Upper lobe of left lung (tissue), 6 donors: ENCODE measurements around the gene STX3. TPM values are rescaled to one million over a fixed set of nuclear protein-coding genes. Genes with fewer than 3 reads are reported as not detected.
A peak's percentile ranks its signal among the peaks of the same experiment; 100 is the strongest.

Experiments used
- ATAC-seq, 2 donors: fragments of 200-7000 bp; cut with Tn5 transposase; one replicate each; pipeline ENCODE4 v1.9.1; 2022; ENCODE audit warnings: mild to moderate bottlenecking in 2 of 2, moderate library complexity in 2 of 2; ENCODE audit not compliant: low FRiP score in 2 of 2
- DNase-seq, 2 donors: peaks; one replicate each; pipeline ENCODE4 v3.0.0-alpha.2; 2019 to 2020
- H3K27ac ChIP-seq, 4 donors: fragments of 200-600 bp; sonication (generic); one replicate each; pipeline ENCODE4 v1.5.1; 2016 to 2019
- H3K27me3 ChIP-seq, 4 donors: fragments of 200-600 bp; sonication (generic); one replicate each; pipeline ENCODE4 v1.5.1; 2017 to 2019
- H3K36me3 ChIP-seq, 4 donors: fragments of 200-600 bp; sonication (generic); one replicate each; pipeline ENCODE4 v1.5.1; 2016 to 2019
- H3K4me1 ChIP-seq, 4 donors: fragments of 200-600 bp; sonication (generic); one replicate each; pipeline ENCODE4 v1.5.1; 2018 to 2019
- H3K4me3 ChIP-seq, 4 donors: fragments of 200-600 bp; sonication (generic); one replicate each; pipeline ENCODE4 v1.5.1; 2017 to 2019; ENCODE audit warnings: mild to moderate bottlenecking in 2 of 4, moderate library complexity in 1 of 4
- H3K9me3 ChIP-seq, 4 donors: fragments of 200-600 bp; sonication (generic); one replicate each; pipeline ENCODE4 v1.5.1; 2018 to 2019
- CTCF ChIP-seq, 6 experiments: fragments of 450-650 bp in 4 of 6; fragments of 200-600 bp in 2 of 6; sonication (generic) in 2 of 6; IDR thresholded peaks; one replicate each; pipeline ENCODE4 v1.5.1; 2016 to 2019; ENCODE audit warnings: antibody characterized with exemption in 6 of 6
- EP300 ChIP-seq, 4 donors: sonication (generic); formaldehyde crosslinking; IDR thresholded peaks; one replicate each; pipeline ENCODE4 v1.5.1; 2017; ENCODE audit warnings: antibody characterized with exemption in 4 of 4, control low read depth in 2 of 4
- POLR2A ChIP-seq, 4 donors: fragments of 450-650 bp; IDR thresholded peaks; one replicate each; pipeline ENCODE4 v1.5.1; 2016 to 2017; ENCODE audit warnings: antibody characterized with exemption in 4 of 4, mild to moderate bottlenecking in 2 of 4
- POLR2AphosphoS5 ChIP-seq, 2 donors: sonication (generic); formaldehyde crosslinking; IDR thresholded peaks; one replicate each; pipeline ENCODE4 v1.5.1; 2017; ENCODE audit warnings: antibody characterized with exemption in 2 of 2
- WGBS, 2 donors: methylation state at CpG; one replicate each; pipeline ENCODE4 v1.1.5; 2017 to 2018; 5-methylcytosine and 5-hydroxymethylcytosine counted together
- total RNA-seq, 6 donors: library from RNA; depleted of rRNA in 4 of 6; stranded (reverse); fragments of >200 nt in 4 of 6; gene quantifications; one replicate each; pipeline versions ENCODE4 v1.1.0 to v1.2.1, GENCODE V29; 2016 to 2021
- donor health status: DM: no; HTN: no; CAD: no; lungs with moderate emphysema.
- donor health status: DM: no; HTN: yes; CAD: no; lungs with severe emphysema.

Gene STX3
- 100 to 1,000 TPM in 4 of 6 donors, 10 to 100 TPM in 2; 65.0 to 145 (median 135) TPM for total RNA-seq

GRCh38 chr11:59754859-59755700 lies at the start of gene STX3:
Gene STX3 (plus strand): TSS chr11:59755376. CDS start chr11:59755606, 230 bp downstream.
- no peaks in the 10 kb centered on the region for H3K9me3 ChIP-seq
- WGBS, 2 donors, result 0 to 1% methylated on average over 25 to 62 of the region's 80 CpGs
- H3K4me3 ChIP-seq, result peak within 1 kb of the TSS; percentile 88 to 99 (median 92)
- DNase-seq (peak; percentile 85 to 96), ATAC-seq (peak; percentile 92)
- TF ChIP-seq CTCF (IDR thresholded peaks at IDR 0.05), result peak in 1 of 6 experiments; percentile 15
- TF ChIP-seq POLR2A (IDR thresholded peaks at IDR 0.05), result peak in 3 of 4 donors; percentile 78 to 86 (median 78)
- TF ChIP-seq EP300 (IDR thresholded peaks at IDR 0.05), result peak in 1 of 4 donors; percentile 49
- no peak for TF ChIP-seq POLR2AphosphoS5 (IDR thresholded peaks at IDR 0.05)
- no peaks in the 10 kb centered on the region for H3K36me3 ChIP-seq
- no peaks in the 10 kb centered on the region for H3K27me3 ChIP-seq
- H3K27ac ChIP-seq, result peak within 1 kb of the TSS; percentile 96 to 99 (median 98)
- H3K4me1 ChIP-seq, result peaks cover 15 to 34% (median 20%) of the 10 kb centered on the region in 4 donors

- DNase-seq (no peak), ATAC-seq (no peak)
- no peak for TF ChIP-seq CTCF (IDR thresholded peaks at IDR 0.05)
- TF ChIP-seq EP300 (IDR thresholded peaks at IDR 0.05), result no peak
- no peak for TF ChIP-seq POLR2AphosphoS5 (IDR thresholded peaks at IDR 0.05)
- no peak for TF ChIP-seq POLR2A (IDR thresholded peaks at IDR 0.05)
- Histone ChIP-seq H3K27ac (no peak overlapping the region), H3K9me3 (no peaks in the 10 kb centered on the region), H3K36me3 (no peaks in the 10 kb centered on the region), H3K4me1 (no peaks in the 10 kb centered on the region), H3K27me3 (no peaks in the 10 kb centered on the region), H3K4me3 (no peak overlapping the region)
- 84 to 85% methylated on average over 5 of the region's 5 CpGs for WGBS, 2 donors
Measured at GRCh38 chr11:59706518-59707285, 48.5 kb upstream of the STX3 start.

DNA sequence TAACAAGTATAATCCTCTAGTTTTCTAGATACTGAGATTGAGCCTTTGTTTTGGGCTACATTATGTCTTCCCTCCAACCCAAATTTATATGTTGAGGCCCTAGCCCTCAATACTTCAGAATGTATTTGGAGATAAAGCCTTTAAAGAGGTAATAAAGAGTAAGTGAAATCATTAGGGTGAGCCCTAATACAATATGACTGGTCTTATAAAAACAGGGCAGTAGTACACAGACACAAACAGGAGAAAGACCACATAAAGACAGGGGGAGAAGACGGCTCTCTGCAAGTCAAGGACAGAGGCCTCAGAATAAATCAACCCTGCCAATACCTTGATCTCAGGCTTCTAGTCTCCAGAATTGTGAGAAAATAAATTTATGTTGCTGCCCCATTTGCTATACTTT lies 47.8 kb upstream of the STX3 start:
- Histone ChIP-seq H3K27ac (no peak overlapping the region), H3K9me3 (no peaks in the 10 kb centered on the region), H3K27me3 (no peaks in the 10 kb centered on the region), H3K36me3 (no peaks in the 10 kb centered on the region), H3K4me1 (no peaks in the 10 kb centered on the region), H3K4me3 (no peak overlapping the region)
- WGBS, 2 donors, result 85 to 87% methylated on average over 1 of the region's 1 CpG
- ATAC-seq (no peak), DNase-seq (no peak)
- TF ChIP-seq CTCF (IDR thresholded peaks at IDR 0.05) (no peak), EP300 (IDR thresholded peaks at IDR 0.05) (no peak), POLR2AphosphoS5 (IDR thresholded peaks at IDR 0.05) (no peak), POLR2A (IDR thresholded peaks at IDR 0.05) (no peak)

- Histone ChIP-seq H3K36me3 (no peaks in the 10 kb centered on the region), H3K4me1 (no peaks in the 10 kb centered on the region), H3K4me3 (no peak overlapping the region), H3K27ac (no peak overlapping the region), H3K27me3 (no peaks in the 10 kb centered on the region), H3K9me3 (no peaks in the 10 kb centered on the region)
- TF ChIP-seq POLR2AphosphoS5 (IDR thresholded peaks at IDR 0.05) (no peak), EP300 (IDR thresholded peaks at IDR 0.05) (no peak), CTCF (IDR thresholded peaks at IDR 0.05) (no peak), POLR2A (IDR thresholded peaks at IDR 0.05) (no peak)
- DNase-seq (no peak), ATAC-seq (no peak)
- 36 to 57% methylated on average over 1 of the region's 1 CpG for WGBS, 2 donors
Measured at GRCh38 chr11:59708537-59708936, 46.6 kb upstream of the STX3 start.
